Ovary (tissue), 3 donors: ENCODE measurements around the gene EMILIN2.

Source experiments
- CTCF ChIP-seq, 3 donors: fragments of 450-650 bp in 2 of 3; fragments of 200-600 bp in 1 of 3; IDR thresholded peaks; one replicate each; pipeline versions ENCODE4 v1.5.1 to v1.8.0; 2016 to 2022; ENCODE audit warnings: antibody characterized with exemption in 3 of 3, mild to moderate bottlenecking in 1 of 3
- POLR2A ChIP-seq: fragments of 450-650 bp; IDR thresholded peaks from one replicate; pipeline ENCODE4 v1.6.1; 2017; ENCODE audit warnings: antibody characterized with exemption, mild to moderate bottlenecking, moderate library complexity
- donor health status: DM: no; HTN: no; CAD: no.

- TF ChIP-seq CTCF (IDR thresholded peaks at IDR 0.05) (no peak), POLR2A (no peak)
These were observed 9.9 kb downstream of the EMILIN2 start for GRCh38 chr18:2856547-2857170.
